ENCODE measurements around the gene BICD2.

The BICD2 gene

DNA sequence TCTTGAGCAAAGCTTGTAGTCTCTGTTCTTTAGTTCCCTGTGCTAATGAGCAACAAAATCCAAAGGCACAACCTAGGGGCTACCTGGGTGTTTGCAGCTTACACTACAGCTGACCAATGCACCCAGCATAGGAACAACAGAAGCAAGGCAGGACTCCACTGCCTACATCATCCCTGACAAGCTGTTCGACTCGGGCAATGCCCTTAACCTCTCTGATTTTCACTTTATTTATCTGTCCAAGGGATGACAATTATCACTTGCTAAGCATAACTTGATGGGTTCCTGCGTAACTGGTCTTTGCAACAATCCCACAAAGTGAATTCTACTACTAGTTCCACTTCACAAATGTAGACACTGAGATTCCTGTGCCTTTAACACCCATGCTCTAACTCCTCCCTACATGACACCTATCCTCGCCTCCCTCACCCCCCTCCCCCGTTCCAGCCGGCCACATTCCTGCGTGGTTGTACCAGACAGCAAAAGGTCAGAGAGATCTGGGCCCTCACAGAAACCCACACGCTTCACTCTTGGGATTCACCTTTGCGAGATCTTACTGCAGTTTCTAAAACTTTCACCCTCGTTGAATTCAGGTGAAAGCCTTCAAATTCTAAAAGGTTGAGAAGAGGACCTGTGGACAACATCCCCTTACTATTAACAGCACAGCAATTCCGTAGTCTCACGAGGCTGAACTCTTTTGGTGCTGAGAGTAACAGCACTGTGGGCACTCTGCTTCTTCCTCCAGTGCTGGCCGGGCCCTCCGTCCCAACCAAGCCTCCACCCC, 95.7 kb downstream of the BICD2 start:
- peak; percentile 78 for DNase-seq (ENCODE audit: low read depth)

- no peak for DNase-seq (ENCODE audit: low read depth)
Observed at GRCh38 chr9:92666912-92667532, 97.6 kb downstream of the BICD2 start.

GRCh38 chr9:92666236-92666635, 98.4 kb downstream of the BICD2 start:
- no peak for DNase-seq (ENCODE audit: low read depth)

DNA sequence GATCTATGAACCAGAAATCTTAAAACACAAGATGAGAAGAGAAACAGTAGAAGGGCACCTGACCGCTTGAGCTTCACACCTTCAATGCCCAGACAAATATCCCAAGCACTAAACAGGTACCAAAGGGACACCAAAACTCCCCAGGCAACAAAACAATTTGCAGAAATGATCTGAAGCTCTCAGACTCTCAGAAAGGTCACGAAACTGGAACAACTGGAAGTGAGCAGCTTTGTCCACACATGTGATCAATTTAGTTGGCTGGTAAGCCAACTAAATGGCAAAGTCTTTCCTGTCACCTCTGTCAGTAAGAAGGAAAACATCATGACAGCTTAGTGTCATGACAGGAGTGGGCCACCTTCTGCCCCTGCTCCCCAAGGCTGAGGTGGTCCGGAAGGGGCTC, 98.8 kb downstream of the BICD2 start:
- DNase-seq (ENCODE audit: low read depth): no peak

GRCh38 chr9:92664394-92665152, 100.1 kb downstream of the BICD2 start:
- no peak for DNase-seq (ENCODE audit: low read depth)

GRCh38 chr9:92663951-92664350, 100.7 kb downstream of the BICD2 start:
- no peak for DNase-seq (ENCODE audit: low read depth)

DNA sequence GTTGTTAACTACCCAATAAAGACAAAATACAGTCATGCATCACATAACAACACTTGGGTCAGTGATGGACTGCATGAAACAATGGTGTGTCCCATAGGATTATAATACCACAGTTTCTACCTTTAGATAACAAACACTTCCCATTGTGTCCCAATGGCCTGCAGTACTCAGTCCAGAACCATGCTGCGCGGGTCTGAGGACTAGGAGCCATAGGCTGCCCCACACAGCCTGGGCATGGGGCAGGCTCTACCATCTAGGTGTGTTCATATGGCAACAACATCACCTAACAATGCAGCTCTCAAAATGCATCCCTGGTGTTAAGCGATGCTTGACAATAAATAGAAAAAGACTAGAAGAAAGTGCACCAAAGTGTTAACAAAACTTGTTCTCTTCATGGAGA, 101.5 kb downstream of the BICD2 start:
- no peak for DNase-seq (ENCODE audit: low read depth)

GRCh38 chr9:92661743-92662142, 102.9 kb downstream of the BICD2 start:
- DNase-seq (ENCODE audit: low read depth): no peak

All from ELR (cell line).